WI38 (cell line): Measurements from ENCODE around the gene SHH.

Experiments used
- H3K4me3 ChIP-seq: 2 replicates; pipeline ENCODE4 v1.5.1; 2011; ENCODE audit warnings: low read depth, mild to moderate bottlenecking, control low read depth, low read length
- CTCF ChIP-seq: IDR thresholded peaks from 2 replicates; pipeline ENCODE4 v1.5.1; 2012; ENCODE audit warnings: low read depth, mild to moderate bottlenecking, control low read depth, low read length

SHH gene

GRCh38 chr7:155762036-155762435 is 50.2 kb downstream of the SHH start:
- TF ChIP-seq CTCF: no peak
- no peak overlapping the region for H3K4me3 ChIP-seq

GRCh38 chr7:155761162-155761561 is 51.1 kb downstream of the SHH start:
- TF ChIP-seq CTCF: no peak
- no peak overlapping the region for H3K4me3 ChIP-seq

GRCh38 chr7:155759740-155760430 is 52.4 kb downstream of the SHH start:
- H3K4me3 ChIP-seq: no peak overlapping the region
- TF ChIP-seq CTCF: no peak

GRCh38 chr7:155758348-155758747 is 53.9 kb downstream of the SHH start:
- TF ChIP-seq CTCF: no peak

GRCh38 chr7:155756322-155756721 is 55.9 kb downstream of the SHH start:
- TF ChIP-seq CTCF: no peak
- H3K4me3 ChIP-seq: no peak overlapping the region

More at GRCh38 chr7:155758348-155758747, 53.9 kb downstream of the SHH start:
- no peak overlapping the region for H3K4me3 ChIP-seq

- TF ChIP-seq CTCF: no peak
- H3K4me3 ChIP-seq: no peak overlapping the region
Observed at GRCh38 chr7:155755026-155755425, 57.2 kb downstream of the SHH start.

- no peak overlapping the region for H3K4me3 ChIP-seq
- no peak for TF ChIP-seq CTCF
Observed at GRCh38 chr7:155754165-155754564, 58.1 kb downstream of the SHH start.
